H9 (cell line): Measurements from ENCODE around the gene RPS8. TPM values are rescaled to one million over a fixed set of nuclear protein-coding genes. Genes with fewer than 3 reads are reported as not detected.

ENCODE experiments used
- DNase-seq: peaks from one replicate; pipeline ENCODE4 v3.0.0-alpha.2; 2017
- H2AFZ ChIP-seq: one replicate; pipeline ENCODE4 v1.6.1; 2013; ENCODE audit warnings: mild to moderate bottlenecking, low read length, control low read depth, moderate library complexity
- H2AK5ac ChIP-seq: 2 replicates; pipeline ENCODE4 v1.6.1; 2013; ENCODE audit warnings: low read length, control low read depth, mixed read lengths; ENCODE audit not compliant: insufficient read length
- H2BK120ac ChIP-seq: one replicate; pipeline ENCODE4 v1.6.1; 2013; ENCODE audit warnings: low read depth, mild to moderate bottlenecking, low read length, control low read depth, inconsistent platforms; ENCODE audit not compliant: poor library complexity, severe bottlenecking
- H2BK12ac ChIP-seq: 2 replicates; pipeline ENCODE4 v1.6.1; 2013; ENCODE audit warnings: low read length, control low read depth, mixed read lengths, low read depth; ENCODE audit not compliant: insufficient read length
- H2BK15ac ChIP-seq: 2 replicates; pipeline ENCODE4 v1.6.1; 2013; ENCODE audit warnings: low read depth, low read length, control low read depth
- H2BK20ac ChIP-seq: one replicate; pipeline ENCODE4 v1.6.1; 2013; ENCODE audit warnings: low read depth, mild to moderate bottlenecking, low read length, control low read depth, inconsistent platforms; ENCODE audit not compliant: poor library complexity, severe bottlenecking
- H2BK5ac ChIP-seq: 2 replicates; pipeline ENCODE4 v1.6.1; 2013; ENCODE audit warnings: low read length, control low read depth, mixed read lengths; ENCODE audit not compliant: insufficient read length
- H3K14ac ChIP-seq: 2 replicates; pipeline ENCODE4 v1.6.1; 2013; ENCODE audit warnings: low read length, control low read depth; ENCODE audit not compliant: insufficient read depth
- H3K18ac ChIP-seq: 2 replicates; pipeline ENCODE4 v1.6.1; 2013; ENCODE audit warnings: low read depth, mild to moderate bottlenecking, mixed read lengths, low read length, control low read depth; ENCODE audit not compliant: insufficient read length
- H3K23ac ChIP-seq: 2 replicates; pipeline ENCODE4 v1.6.1; 2013; ENCODE audit warnings: low read length, control low read depth, mixed read lengths, low read depth; ENCODE audit not compliant: insufficient read length
- H3K23me2 ChIP-seq: 2 replicates; pipeline ENCODE4 v1.6.1; 2013; ENCODE audit warnings: low read depth, mild to moderate bottlenecking, mixed read lengths, low read length, control low read depth; ENCODE audit not compliant: insufficient read length, poor library complexity, severe bottlenecking
- H3K27ac ChIP-seq: 2 replicates; pipeline ENCODE4 v1.5.1; 2013; ENCODE audit warnings: low read length, control low read depth, mixed read lengths, low read depth; ENCODE audit not compliant: insufficient read length
- H3K27me3 ChIP-seq: 2 replicates; pipeline ENCODE4 v1.6.1; 2013; ENCODE audit warnings: low read length, control low read depth, inconsistent platforms; ENCODE audit not compliant: insufficient read depth
- H3K4ac ChIP-seq: 2 replicates; pipeline ENCODE4 v1.6.1; 2013; ENCODE audit warnings: low read depth, mild to moderate bottlenecking, control low read depth, inconsistent platforms, low read length, moderate library complexity
- H3K4me1 ChIP-seq: 2 replicates; pipeline ENCODE4 v1.6.1; 2013; ENCODE audit warnings: low read length, control low read depth, inconsistent platforms; ENCODE audit not compliant: insufficient read depth
- H3K4me2 ChIP-seq: 2 replicates; pipeline ENCODE4 v1.6.1; 2013; ENCODE audit warnings: low read length, control low read depth, mixed read lengths; ENCODE audit not compliant: insufficient read length, insufficient read depth
- H3K56ac ChIP-seq: 2 replicates; pipeline ENCODE4 v1.6.1; 2013; ENCODE audit warnings: low read depth, mild to moderate bottlenecking, mixed read lengths, low read length, control low read depth; ENCODE audit not compliant: insufficient read length
- H3K79me1 ChIP-seq: 2 replicates; pipeline ENCODE4 v1.6.1; 2013; ENCODE audit warnings: low read depth, mild to moderate bottlenecking, moderate library complexity, low read length, control low read depth, inconsistent platforms; ENCODE audit not compliant: insufficient read depth, poor library complexity, severe bottlenecking
- H3K79me2 ChIP-seq: 2 replicates; pipeline ENCODE4 v1.6.1; 2013; ENCODE audit warnings: low read length, control low read depth, inconsistent platforms; ENCODE audit not compliant: insufficient read depth
- H3K9ac ChIP-seq: 2 replicates; pipeline ENCODE4 v1.6.1; 2013; ENCODE audit warnings: low read length, control low read depth, mixed read lengths; ENCODE audit not compliant: insufficient read length; ENCODE audit errors: extremely low read depth
- H3K9me3 ChIP-seq: one replicate; pipeline ENCODE4 v1.6.1; 2013; ENCODE audit warnings: low read depth, low read length, inconsistent platforms; ENCODE audit not compliant: control insufficient read depth
- H3T11ph ChIP-seq: one replicate; pipeline ENCODE4 v1.6.1; 2013; ENCODE audit warnings: mild to moderate bottlenecking, low read length, control low read depth, inconsistent platforms
- H4K20me1 ChIP-seq: one replicate; pipeline ENCODE4 v1.6.1; 2013; ENCODE audit not compliant: control insufficient read depth, insufficient read length, insufficient read depth
- H4K5ac ChIP-seq: 2 replicates; pipeline ENCODE4 v1.6.1; 2013; ENCODE audit warnings: low read depth, mild to moderate bottlenecking, mixed read lengths, low read length, control low read depth; ENCODE audit not compliant: insufficient read length
- H4K8ac ChIP-seq: replicated peaks from 2 replicates; pipeline ENCODE4 v1.6.1; 2013; ENCODE audit warnings: low read length, control low read depth, mixed read lengths, low read depth; ENCODE audit not compliant: insufficient read length
- H4K91ac ChIP-seq: 2 replicates; pipeline ENCODE4 v1.6.1; 2013; ENCODE audit warnings: low read depth, mild to moderate bottlenecking, moderate library complexity, mixed read lengths, low read length, control low read depth; ENCODE audit not compliant: insufficient read length
- H3K27ac Mint-ChIP-seq, 3 experiments: 2 replicates in 2 of 3; 3 replicates in 1 of 3; pipeline ENCODE4 v1.8.0; 2020 to 2021; ENCODE audit warnings: mixed read lengths in 3 of 3, mild to moderate bottlenecking in 1 of 3, moderate library complexity in 1 of 3
- H3K27me3 Mint-ChIP-seq: 2 replicates; pipeline ENCODE4 v1.8.0; 2021; ENCODE audit warnings: low read depth, mild to moderate bottlenecking, moderate library complexity, mixed read lengths
- H3K36me3 Mint-ChIP-seq, 3 experiments: 2 replicates in 2 of 3; 3 replicates in 1 of 3; pipeline ENCODE4 v1.8.0; 2020 to 2021; ENCODE audit warnings: low read depth in 3 of 3, mixed read lengths in 3 of 3; ENCODE audit not compliant: insufficient read depth in 1 of 3
- H3K4me1 Mint-ChIP-seq, 2 experiments: 2 replicates each; pipeline ENCODE4 v1.8.0; 2020; ENCODE audit warnings: mixed read lengths in 2 of 2
- H3K4me3 Mint-ChIP-seq, 2 experiments: 2 replicates in 1 of 2; 3 replicates in 1 of 2; pipeline ENCODE4 v1.8.0; 2020 to 2021; ENCODE audit warnings: mild to moderate bottlenecking in 2 of 2, mixed read lengths in 2 of 2, moderate library complexity in 1 of 2
- H3K9me3 Mint-ChIP-seq, 2 experiments: 2 replicates in 1 of 2; 3 replicates in 1 of 2; pipeline ENCODE4 v1.8.0; 2020; ENCODE audit warnings: mild to moderate bottlenecking in 2 of 2, mixed read lengths in 2 of 2, moderate library complexity in 1 of 2
- WGBS: extraction: QIAGEN DNeasy Blood & Tissue Kit; methylation state at CpG from one replicate; pipeline ENCODE4 v1.1.7; 2013; ENCODE audit warnings: missing lambda C conversion rate, low lambda C conversion rate, mixed read lengths; ENCODE audit not compliant: insufficient read length; ENCODE audit errors: extremely low coverage; 5-methylcytosine and 5-hydroxymethylcytosine counted together
- total RNA-seq: library from RNA; stranded (reverse); gene quantifications from 2 replicates; pipeline ENCODE4 v1.2.1, GENCODE V29; 2021
- TF ChIP-seq, protein P1 (sequence below): fragments of 200-600 bp; sonication (generic); conservative IDR thresholded peaks from 3 replicates; pipeline ENCODE4 v1.8.0; 2021; ENCODE audit warnings: antibody characterized with exemption, mild to moderate bottlenecking

Gene RPS8
- total RNA-seq, 1 experiment from 2014 or later, result 2,591 TPM

DNA sequence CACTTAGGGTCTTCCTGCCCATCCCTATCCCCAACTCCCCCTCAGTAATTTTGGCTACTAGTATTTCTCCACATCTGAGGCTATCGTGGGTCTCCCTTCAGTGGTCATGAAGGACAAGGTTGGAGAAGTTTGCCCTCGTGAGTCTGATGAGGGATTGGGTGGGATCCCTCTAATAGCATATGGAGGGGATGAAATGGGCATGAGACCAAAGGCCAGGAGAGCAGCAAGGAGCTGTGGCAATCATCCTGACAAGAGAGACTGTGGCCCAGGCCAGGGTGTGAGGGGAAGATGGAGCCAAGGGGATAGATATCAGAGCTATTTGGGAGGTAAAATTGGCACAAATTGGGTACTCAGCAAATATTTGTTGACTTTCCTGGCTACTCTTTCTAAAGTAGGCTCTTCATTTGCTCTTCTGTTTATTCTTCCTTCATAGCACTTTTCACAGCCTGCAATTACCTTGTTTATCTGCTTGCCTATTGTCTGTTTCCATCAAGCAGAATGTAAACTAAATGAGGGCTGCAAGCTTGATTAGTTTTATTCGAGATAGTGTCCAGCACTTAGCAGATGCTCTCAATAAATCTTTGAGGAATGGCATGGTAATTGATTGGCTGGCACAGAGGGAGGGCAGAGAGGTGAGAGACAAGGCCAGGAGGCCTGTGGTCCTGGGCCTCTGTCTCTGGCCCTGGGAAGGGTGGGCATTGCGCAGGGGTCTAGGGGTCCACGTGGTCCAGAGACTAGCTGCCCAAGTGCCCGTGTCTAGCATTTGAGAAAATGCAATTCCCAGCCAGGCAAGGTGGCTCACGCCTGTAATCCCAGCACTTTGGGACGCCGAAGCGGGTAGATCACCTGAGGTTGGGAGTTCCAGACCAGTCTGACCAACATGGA is 23.4 kb downstream of the RPS8 start:
- no peak overlapping the region for H3K4me2 ChIP-seq
- no peaks in the 10 kb centered on the region for H3K4me1 ChIP-seq
- no CpG with 5 or more reads among the region's 10 CpGs for WGBS
- H3K79me2 ChIP-seq, result no peaks in the 10 kb centered on the region
- H3K9ac ChIP-seq, result no peak overlapping the region
- no peaks in the 10 kb centered on the region for H3K9me3 ChIP-seq
- no peak overlapping the region for H3K18ac ChIP-seq
- H2BK15ac ChIP-seq, result no peak overlapping the region
- H3K4ac ChIP-seq, result no peak overlapping the region
- no peak overlapping the region for H2BK5ac ChIP-seq
- H3K56ac ChIP-seq, result no peak overlapping the region
- H3K27ac ChIP-seq, result no peak overlapping the region
- H2BK12ac ChIP-seq, result no peak overlapping the region
- no peak overlapping the region for H2BK120ac ChIP-seq
- no peak overlapping the region for H2AFZ ChIP-seq
- no peaks in the 10 kb centered on the region for H3K79me1 ChIP-seq
- no peak overlapping the region for H4K8ac ChIP-seq
- TF ChIP-seq, protein P1, sequence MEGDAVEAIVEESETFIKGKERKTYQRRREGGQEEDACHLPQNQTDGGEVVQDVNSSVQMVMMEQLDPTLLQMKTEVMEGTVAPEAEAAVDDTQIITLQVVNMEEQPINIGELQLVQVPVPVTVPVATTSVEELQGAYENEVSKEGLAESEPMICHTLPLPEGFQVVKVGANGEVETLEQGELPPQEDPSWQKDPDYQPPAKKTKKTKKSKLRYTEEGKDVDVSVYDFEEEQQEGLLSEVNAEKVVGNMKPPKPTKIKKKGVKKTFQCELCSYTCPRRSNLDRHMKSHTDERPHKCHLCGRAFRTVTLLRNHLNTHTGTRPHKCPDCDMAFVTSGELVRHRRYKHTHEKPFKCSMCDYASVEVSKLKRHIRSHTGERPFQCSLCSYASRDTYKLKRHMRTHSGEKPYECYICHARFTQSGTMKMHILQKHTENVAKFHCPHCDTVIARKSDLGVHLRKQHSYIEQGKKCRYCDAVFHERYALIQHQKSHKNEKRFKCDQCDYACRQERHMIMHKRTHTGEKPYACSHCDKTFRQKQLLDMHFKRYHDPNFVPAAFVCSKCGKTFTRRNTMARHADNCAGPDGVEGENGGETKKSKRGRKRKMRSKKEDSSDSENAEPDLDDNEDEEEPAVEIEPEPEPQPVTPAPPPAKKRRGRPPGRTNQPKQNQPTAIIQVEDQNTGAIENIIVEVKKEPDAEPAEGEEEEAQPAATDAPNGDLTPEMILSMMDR, result no peak
- no peak overlapping the region for H4K5ac ChIP-seq
- H3T11ph ChIP-seq, result no peak overlapping the region
- H3K36me3 Mint-ChIP-seq, result peaks cover 0 to 21% (median 9%) of the 10 kb centered on the region in 3 experiments; a peak in 6 of 7 replicates
- H3K4me1 Mint-ChIP-seq, result peaks cover 12 to 19% of the 10 kb centered on the region in 2 experiments
- H3K27me3 Mint-ChIP-seq, result peaks cover 3% of the 10 kb centered on the region
- no peak overlapping the region for H2BK20ac ChIP-seq
- H3K23me2 ChIP-seq, result peaks cover 9% of the 10 kb centered on the region
- H3K27me3 ChIP-seq, result no peaks in the 10 kb centered on the region
- H4K20me1 ChIP-seq, result no peaks in the 10 kb centered on the region
- H4K91ac ChIP-seq, result no peak overlapping the region
- H3K4me3 Mint-ChIP-seq, result peak overlapping the region in 1 of 2 experiments; percentile 92; a peak in 4 of 5 replicates
- H3K14ac ChIP-seq, result no peak overlapping the region
- H3K27ac Mint-ChIP-seq, result no peak overlapping the region
- H3K9me3 Mint-ChIP-seq, result no peaks in the 10 kb centered on the region
- H2AK5ac ChIP-seq, result no peak overlapping the region
- no peak for DNase-seq
- H3K23ac ChIP-seq, result no peak overlapping the region
